GM19372 (cell line): ENCODE results near the gene MYCBP.

Source experiments
- ATAC-seq: cut with Tn5 transposase; IDR thresholded peaks from one replicate; pipeline ENCODE4 v1.9.1; 2021; ENCODE audit warnings: mild to moderate bottlenecking, low read depth, moderate library complexity; ENCODE audit not compliant: unreplicated experiment

Gene MYCBP

GRCh38 chr1:38826886-38827285 lies 46.3 kb downstream of the MYCBP start:
- ATAC-seq, result no peak

GRCh38 chr1:38826262-38826661 lies 46.9 kb downstream of the MYCBP start:
- no peak for ATAC-seq

DNA sequence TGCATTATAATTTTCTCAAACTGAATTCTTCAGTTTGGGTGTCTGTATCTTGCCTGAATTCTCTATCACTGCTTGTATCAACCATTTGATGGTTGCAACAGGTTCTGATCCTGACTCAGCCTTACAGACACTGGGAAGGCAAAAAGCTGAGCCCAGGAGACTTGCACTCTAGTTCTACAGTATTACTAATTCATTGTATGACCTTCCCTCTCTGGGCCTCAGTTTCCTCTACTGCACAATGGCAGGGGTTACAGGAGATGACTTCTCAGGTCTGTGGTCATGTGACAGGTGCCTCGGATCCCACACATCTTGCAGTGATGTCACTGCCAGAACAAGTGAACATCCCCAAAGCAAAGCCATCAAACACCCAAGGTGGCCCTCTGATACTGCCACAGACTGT lies 52.3 kb downstream of the MYCBP start:
- no peak for ATAC-seq

- no peak for ATAC-seq
Measured at GRCh38 chr1:38819516-38819915, 53.6 kb downstream of the MYCBP start.

- no peak for ATAC-seq
Measured at GRCh38 chr1:38819040-38819439, 54.1 kb downstream of the MYCBP start.

- ATAC-seq, result no peak
Measured at GRCh38 chr1:38818175-38818976, 54.8 kb downstream of the MYCBP start.

DNA sequence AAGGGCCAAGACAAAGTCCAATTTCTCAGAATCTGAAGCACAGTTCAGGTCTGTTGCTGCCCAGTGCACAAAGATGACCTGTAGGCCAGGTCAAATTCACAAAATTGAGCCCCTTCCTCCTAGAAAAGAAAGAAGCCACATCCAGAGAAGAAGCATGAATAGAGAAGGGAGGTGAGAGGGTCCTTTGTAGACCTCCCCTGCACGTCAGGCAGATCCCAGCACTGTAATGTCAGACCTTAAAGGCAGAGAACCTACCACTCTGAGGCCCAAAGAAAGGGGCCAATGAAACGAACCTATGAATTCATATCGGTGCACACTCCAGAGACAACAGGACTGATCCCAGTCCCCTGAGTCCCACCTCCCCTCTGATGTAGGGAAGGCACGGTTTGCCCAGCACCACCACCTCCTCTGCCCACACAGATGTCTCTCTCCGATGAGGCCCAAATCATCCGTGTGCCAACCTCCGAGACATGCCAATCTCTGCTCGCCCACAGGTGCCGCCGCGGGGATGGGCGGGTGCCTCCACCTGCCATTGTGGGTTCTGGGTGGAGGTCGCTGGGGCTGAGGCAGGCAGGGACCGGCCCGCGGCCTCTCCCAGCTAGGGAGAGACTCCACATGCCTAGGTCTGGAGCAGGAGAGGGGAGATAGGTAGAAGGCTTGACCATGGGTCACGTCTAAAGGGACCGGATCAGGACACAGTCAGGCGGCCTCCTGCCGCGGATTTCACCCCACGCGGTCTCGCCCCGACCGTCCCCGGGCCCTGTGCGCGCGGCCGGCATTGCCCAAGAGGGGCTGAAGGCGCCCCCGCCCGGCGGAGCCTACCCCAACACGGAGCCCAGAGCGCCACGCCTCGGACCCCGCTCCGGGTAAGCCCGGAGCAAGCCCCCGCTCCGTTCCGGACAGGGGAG lies 55.6 kb downstream of the MYCBP start:
- no peak for ATAC-seq

- peak; percentile 80 for ATAC-seq
Measured at GRCh38 chr1:38815903-38816627, 57.1 kb downstream of the MYCBP start.

- no peak for ATAC-seq
Measured at GRCh38 chr1:38814984-38815464, 58.1 kb downstream of the MYCBP start.

- no peak for ATAC-seq
Measured at GRCh38 chr1:38814444-38814983, 58.6 kb downstream of the MYCBP start.

DNA sequence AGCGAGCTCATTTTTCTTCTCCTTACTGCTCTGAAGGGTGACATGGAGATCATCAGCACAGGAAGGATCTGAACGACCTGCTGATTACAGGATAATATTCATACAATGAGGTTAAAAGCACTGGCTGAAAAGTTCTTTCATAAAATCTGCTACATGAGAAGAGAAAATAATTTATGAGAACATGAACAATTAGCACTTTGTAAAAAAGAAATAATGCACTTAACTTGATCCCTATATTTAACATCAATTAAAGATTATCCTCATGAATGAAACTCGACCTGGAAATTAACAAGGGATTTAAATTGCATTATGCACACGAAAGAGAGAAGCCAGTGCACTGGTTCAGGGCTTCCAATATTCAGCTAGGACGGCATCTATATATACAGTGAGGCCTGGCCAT lies 60.2 kb downstream of the MYCBP start:
- ATAC-seq, result no peak
